HG03457 (cell line): ENCODE results near the gene DEF6.

Source experiments
- ATAC-seq: cut with Tn5 transposase; IDR thresholded peaks from one replicate; pipeline ENCODE4 v1.9.1; 2021; ENCODE audit warnings: moderate number of reproducible peaks; ENCODE audit not compliant: unreplicated experiment

DEF6 gene, protein sequence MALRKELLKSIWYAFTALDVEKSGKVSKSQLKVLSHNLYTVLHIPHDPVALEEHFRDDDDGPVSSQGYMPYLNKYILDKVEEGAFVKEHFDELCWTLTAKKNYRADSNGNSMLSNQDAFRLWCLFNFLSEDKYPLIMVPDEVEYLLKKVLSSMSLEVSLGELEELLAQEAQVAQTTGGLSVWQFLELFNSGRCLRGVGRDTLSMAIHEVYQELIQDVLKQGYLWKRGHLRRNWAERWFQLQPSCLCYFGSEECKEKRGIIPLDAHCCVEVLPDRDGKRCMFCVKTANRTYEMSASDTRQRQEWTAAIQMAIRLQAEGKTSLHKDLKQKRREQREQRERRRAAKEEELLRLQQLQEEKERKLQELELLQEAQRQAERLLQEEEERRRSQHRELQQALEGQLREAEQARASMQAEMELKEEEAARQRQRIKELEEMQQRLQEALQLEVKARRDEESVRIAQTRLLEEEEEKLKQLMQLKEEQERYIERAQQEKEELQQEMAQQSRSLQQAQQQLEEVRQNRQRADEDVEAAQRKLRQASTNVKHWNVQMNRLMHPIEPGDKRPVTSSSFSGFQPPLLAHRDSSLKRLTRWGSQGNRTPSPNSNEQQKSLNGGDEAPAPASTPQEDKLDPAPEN

GRCh38 chr6:35297601-35298481, at the start of gene DEF6:
DEF6 (plus strand) TSS chr6:35297818; CDS start chr6:35297857, 39 bp downstream.
- ATAC-seq, result peak; percentile 70

DNA sequence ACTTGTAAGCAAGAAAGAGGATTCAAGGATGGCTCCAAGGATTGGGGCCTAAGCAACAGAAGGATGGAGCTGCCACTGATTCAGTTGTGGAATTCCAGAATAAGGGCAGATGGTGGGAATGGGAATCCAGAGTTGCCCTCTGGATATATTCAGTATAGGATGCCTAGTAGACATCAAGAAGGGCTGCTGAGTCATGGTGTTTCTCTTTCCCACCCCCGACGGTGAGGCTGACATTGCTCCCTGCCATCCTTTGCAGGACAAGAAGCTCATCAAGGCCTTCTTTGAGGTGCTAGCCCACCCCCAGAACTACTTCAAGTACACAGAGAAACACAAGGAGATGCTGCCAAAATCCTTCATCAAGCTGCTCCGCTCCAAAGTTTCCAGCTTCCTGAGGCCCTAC, 49.3 kb upstream of the DEF6 start:
- no peak for ATAC-seq

GRCh38 chr6:35248965-35249364, 48.7 kb upstream of the DEF6 start:
- ATAC-seq, result no peak

DNA sequence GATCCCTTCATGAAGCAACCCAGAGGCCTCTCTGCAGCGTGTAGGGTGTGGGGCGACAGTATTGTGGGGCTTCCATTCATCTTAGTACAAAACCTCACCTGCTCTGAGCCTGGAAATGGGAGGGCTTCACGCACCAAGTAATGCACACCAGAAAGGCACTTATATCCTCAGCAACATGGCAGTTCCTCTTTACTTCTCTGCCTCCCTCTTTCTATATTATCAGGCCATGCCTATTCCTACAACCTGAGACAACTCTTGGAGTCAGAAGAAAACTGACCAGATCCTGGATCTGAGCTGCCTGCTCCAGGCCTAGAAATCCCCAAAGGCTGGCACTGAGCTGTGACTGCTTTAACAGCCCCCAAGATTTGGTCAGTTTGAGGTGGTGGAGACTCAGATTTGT, 45.7 kb upstream of the DEF6 start:
- no peak for ATAC-seq

DNA sequence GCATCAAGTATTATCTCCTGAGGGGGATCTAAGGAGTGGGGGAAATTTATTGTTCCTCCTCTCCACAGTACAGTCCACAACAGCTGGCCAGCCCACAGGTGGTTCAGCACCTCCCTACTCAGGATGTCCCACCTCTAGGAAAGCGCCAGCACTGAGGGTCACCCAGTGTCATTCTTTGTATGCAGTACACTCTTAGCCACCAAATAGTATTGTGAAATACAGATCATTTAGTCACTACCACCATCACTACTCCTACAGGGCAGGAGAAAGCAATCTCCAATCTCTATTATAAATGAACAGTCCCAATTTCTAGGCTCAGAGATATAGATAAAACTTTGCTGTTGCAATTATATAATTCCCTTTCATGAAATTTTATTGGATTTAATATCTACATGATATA, 44.4 kb upstream of the DEF6 start:
- ATAC-seq, result no peak

DNA sequence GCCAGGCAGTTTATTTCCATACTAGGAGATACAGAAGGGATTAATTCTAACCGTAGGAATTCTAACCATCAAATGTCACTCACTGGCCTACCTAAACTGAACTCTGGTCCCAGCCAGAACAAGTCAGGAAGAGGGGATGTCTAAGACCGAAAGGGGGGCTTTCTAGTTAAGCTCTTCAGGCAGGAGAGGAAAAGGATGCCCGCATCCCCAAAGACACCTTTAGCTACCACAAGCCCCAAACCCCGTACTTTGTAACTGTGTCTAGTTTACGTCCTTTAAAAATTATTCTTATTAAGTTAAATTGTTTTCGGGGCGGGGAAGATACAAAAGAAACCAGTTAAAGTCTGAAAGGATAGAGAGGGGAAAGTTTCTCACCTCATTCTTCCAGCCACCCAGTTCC, 39.3 kb upstream of the DEF6 start:
- ATAC-seq, result no peak

GRCh38 chr6:35258858-35259193, 38.8 kb upstream of the DEF6 start:
- ATAC-seq, result peak; percentile 5

DNA sequence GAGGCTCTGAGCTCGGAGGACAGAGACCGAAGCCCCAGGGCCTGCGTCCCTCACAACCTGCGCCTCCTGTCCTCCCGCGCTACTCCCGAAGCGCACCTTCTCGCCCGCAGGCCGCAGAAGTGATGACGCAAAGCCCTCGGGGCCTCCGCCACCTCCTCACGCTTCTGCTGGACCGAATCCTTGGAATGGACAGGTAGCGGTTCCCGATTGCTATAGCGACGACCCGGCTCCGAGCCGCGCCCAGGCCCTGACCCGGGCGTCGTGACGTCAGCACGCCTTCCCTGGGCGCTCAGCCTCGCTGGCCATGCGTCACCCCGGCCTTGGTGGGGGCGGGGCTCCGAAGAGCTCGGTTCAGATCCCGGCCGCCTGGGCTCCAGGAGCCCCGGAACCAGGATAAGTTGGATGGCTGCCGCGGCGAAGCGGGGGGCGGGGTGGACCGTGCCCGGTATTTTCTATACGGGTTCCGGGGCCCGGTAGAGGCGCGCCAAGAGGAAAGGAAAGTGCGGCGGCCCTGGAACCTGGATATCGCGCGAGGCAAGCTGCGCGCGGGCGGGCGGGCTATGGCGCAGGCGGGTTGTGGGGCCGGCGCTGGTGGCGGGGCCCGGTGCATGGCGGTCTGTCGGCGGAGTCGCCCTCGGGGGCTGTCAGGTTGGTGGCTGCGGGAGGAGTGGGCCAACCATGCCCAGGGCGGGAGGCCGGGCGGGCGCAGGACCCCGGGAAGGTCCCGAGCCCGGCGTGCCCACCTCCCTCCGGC, 38.2 kb upstream of the DEF6 start, which contains the start of gene ZNF76:
Gene ZNF76, plus strand, starts transcription at position 542 of the 754 bp plus-strand sequence. CDS start 21,417 bp downstream, outside the sequence.
- peak; percentile 62 for ATAC-seq

GRCh38 chr6:35259948-35260590, 37.5 kb upstream of the DEF6 start:
- peak; percentile 39 for ATAC-seq

- no peak for ATAC-seq
Observed at GRCh38 chr6:35260591-35261570, 36.7 kb upstream of the DEF6 start.

DNA sequence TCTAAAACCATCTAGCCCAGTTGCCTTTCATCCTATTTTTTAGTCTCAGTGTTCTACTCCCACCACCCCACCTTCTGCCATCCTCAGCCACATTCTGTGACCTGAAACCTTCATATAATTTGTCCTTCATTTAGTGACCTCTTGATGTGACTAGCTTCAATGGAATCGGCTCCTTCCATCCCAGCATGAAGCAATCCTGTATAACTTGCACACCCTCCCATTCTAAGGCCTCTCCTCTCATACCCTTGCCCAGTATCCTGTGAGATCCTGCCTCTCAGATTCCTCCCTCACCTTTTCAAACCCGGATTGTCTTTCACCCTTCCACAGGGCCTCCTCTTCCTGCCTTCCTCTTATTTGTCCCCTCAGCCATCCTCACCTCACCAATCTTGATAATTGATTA, 35.0 kb upstream of the DEF6 start:
- ATAC-seq, result no peak

- ATAC-seq, result no peak
Observed at GRCh38 chr6:35264550-35265274, 32.9 kb upstream of the DEF6 start.

GRCh38 chr6:35265523-35265922, 32.1 kb upstream of the DEF6 start:
- ATAC-seq, result no peak

GRCh38 chr6:35267446-35267845, 30.2 kb upstream of the DEF6 start:
- ATAC-seq, result no peak

- ATAC-seq, result no peak
Observed at GRCh38 chr6:35267897-35268296, 29.7 kb upstream of the DEF6 start.

- no peak for ATAC-seq
Observed at GRCh38 chr6:35272005-35272404, 25.6 kb upstream of the DEF6 start.

- ATAC-seq, result no peak
Observed at GRCh38 chr6:35273822-35274559, 23.6 kb upstream of the DEF6 start.
